AG09309 (cell line): ENCODE measurements around the gene DNAH6.

ENCODE experiments used
- DNase-seq: peaks from one replicate; pipeline ENCODE4 v3.0.0-alpha.2; 2010; ENCODE audit warnings: low read depth
- H3K4me3 ChIP-seq: 2 replicates; pipeline ENCODE4 v1.5.1; 2011; ENCODE audit warnings: mild to moderate bottlenecking, low read depth, low read length, moderate library complexity; ENCODE audit not compliant: control insufficient read depth
- TF ChIP-seq, protein P1 (sequence below): IDR thresholded peaks from 2 replicates; pipeline ENCODE4 v1.5.1; 2011; ENCODE audit warnings: mild to moderate bottlenecking, low read depth, low read length, inconsistent platforms; ENCODE audit not compliant: insufficient read depth, control insufficient read depth; ENCODE audit errors: missing control alignments

Gene DNAH6

DNA sequence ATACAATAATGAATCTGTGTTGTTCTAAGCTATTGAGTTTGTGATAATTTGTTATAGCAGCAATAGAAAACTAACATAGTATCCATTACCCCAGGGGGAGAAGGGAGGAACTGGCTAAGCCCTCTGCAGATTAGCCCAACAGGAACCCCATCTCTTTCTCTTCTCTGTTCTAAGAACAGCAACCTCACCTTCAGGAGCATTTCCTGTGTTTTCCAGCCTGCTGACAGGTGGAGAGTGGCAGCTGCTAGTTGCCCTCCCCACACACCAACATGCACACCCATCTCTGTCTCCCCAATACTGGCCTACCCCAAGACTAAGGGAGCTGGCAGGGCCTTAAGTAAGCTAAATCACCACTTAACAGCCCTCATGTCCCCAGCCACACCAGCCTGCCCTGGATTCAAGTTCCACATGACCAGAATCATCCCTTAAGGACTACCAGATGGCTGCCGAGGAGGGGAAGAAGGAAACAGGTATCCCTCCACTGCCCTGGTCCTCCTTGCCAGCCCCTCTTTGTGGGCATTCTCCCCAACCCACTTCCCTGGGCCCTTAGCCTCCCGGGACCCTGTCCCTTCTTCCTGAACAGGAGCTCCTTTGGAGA is 311.8 kb downstream of the DNAH6 start:
- TF ChIP-seq, protein P1, sequence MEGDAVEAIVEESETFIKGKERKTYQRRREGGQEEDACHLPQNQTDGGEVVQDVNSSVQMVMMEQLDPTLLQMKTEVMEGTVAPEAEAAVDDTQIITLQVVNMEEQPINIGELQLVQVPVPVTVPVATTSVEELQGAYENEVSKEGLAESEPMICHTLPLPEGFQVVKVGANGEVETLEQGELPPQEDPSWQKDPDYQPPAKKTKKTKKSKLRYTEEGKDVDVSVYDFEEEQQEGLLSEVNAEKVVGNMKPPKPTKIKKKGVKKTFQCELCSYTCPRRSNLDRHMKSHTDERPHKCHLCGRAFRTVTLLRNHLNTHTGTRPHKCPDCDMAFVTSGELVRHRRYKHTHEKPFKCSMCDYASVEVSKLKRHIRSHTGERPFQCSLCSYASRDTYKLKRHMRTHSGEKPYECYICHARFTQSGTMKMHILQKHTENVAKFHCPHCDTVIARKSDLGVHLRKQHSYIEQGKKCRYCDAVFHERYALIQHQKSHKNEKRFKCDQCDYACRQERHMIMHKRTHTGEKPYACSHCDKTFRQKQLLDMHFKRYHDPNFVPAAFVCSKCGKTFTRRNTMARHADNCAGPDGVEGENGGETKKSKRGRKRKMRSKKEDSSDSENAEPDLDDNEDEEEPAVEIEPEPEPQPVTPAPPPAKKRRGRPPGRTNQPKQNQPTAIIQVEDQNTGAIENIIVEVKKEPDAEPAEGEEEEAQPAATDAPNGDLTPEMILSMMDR, result no peak
- H3K4me3 ChIP-seq, result no peak overlapping the region
- DNase-seq, result no peak

DNA sequence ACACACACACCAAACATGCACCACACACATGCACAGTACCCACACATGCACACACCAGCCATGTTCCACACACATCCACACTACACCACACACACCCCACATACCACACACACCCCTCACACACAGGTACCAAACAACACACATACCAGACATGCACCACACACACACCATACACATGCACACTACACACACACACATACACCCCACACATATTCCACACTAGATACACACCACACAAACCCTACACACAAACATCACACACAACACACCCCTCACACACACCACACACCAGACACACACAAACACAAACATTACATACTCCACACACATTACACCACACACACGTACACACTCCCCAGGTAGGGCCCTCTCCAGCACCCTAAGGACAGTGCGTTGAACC is 313.4 kb downstream of the DNAH6 start:
- TF ChIP-seq, protein P1, result no peak
- no peak overlapping the region for H3K4me3 ChIP-seq
- no peak for DNase-seq

DNA sequence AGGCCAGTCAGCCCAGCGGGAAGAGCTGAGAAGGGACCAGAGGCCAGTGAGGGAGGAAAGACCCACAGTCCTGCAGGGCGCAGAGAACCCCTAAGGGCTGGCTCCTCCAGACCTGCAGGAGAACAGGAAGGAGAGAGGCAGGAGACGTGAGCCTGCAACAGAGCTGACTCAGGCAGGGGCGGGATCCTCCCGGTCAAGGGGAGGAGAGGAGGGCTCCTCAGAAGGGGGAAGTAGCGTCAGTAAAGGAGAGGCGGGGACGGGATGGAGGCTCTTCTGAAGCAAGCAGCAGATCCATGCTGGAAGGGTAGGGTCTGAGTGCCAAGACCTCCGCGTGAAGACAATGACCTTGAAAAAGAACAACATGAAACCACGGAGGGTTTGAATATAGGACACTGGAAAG is 313.8 kb downstream of the DNAH6 start:
- no peak overlapping the region for H3K4me3 ChIP-seq
- DNase-seq, result no peak
- TF ChIP-seq, protein P1, result no peak

DNA sequence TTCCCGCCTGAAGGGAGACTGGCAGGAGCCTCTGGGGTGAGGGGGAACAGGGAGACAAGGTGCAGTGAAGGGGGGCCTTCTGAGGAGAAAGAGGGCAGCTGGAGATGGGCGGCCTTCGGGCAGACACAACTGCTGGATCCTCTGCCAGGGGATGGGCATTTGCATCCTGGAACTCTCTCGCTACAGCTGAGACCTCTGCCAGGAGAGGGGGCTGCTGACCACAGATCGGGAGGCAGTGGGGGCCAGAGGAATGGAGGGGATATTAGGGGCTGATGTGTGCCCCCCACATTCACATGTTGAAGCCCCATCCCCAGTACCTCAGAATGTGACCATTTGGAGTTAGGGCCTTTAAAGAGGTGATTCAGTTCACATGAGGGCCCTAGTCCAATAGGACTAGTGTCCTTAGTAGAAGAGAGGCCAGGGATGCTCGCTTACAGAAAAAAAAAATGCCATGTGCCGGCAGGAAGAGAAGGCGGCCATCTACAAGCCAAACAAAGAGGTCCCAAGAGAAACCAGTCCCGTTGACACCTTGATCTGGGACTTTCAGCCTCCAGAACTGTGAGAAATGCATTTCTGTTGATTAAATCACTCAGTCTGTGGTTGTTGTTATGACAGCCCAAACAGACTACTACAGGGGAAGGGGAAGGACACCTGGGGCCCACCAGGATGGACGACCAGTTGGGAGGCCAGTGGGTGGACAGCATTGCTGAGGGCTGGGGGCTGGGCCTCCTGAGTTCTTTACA is 314.6 kb downstream of the DNAH6 start:
- no peak for DNase-seq
- TF ChIP-seq, protein P1, result no peak
- H3K4me3 ChIP-seq, result no peak overlapping the region

DNA sequence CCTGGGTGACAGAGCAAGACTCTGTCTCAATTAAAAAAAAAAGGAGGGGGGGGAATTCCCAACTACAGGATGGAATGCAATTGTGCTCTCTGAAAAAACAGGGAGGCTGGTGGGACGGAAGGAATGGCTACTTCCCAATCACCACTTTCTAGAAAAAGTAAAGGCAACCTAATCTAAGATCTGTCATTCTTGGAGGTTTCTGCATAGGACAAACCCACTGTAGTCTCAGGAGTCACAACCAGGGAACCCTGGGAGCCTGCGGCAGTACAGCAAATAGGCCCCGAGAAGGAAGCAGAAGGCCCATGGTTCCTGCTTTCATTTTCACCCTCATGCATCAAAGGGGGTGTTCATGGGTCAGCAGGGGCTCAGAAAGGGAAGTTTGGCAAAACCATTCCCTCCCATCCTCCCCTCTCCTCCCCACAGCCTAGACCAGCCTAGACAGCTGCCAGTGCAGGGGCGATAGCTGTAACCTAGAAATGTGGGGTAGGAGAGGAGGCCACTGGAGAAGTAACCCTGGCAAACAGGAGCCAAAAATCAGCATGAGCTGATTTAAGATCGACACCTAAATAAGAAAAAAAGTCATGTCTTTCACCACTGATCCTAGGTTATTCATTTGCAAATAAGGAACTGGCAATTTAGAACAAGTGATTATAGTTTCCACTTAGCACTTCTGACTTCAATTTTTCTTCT is 316.6 kb downstream of the DNAH6 start:
- no peak overlapping the region for H3K4me3 ChIP-seq
- DNase-seq, result no peak
- TF ChIP-seq, protein P1, result no peak

DNA sequence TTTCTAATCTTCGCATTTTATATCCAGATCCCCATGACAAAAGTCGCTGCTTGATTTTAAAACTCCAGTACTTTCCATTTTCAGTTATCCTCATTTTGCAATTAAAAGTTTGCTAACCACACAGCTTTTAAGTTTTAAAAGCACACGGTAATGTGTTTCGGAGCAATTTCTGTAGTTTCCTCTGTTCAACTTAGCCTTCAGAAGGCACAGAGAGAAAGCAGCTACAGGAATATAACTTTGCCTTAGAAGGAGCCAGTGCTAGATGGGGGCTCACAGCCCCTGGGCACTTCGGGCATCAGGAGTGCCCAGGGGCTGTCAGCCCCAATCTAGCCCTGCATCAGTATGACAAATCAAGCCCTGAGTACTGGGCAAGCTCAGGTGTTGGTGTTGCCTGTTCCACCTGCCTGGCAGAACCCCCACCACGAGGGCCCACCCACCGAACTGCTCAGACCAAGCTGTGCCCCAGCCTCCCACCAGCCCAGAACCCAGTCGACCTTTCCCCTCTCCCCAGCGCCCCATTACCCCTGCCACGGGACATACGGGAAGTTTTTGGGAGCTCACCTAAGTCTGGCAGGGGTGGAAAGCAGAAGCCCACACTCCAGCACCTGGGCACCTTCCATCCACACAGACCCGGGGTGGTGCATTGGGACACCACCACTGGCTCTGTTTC is 317.3 kb downstream of the DNAH6 start:
- no peak for DNase-seq
- TF ChIP-seq, protein P1, result no peak
- no peak overlapping the region for H3K4me3 ChIP-seq
